ENCODE results near the gene TTBK2.

DNA sequence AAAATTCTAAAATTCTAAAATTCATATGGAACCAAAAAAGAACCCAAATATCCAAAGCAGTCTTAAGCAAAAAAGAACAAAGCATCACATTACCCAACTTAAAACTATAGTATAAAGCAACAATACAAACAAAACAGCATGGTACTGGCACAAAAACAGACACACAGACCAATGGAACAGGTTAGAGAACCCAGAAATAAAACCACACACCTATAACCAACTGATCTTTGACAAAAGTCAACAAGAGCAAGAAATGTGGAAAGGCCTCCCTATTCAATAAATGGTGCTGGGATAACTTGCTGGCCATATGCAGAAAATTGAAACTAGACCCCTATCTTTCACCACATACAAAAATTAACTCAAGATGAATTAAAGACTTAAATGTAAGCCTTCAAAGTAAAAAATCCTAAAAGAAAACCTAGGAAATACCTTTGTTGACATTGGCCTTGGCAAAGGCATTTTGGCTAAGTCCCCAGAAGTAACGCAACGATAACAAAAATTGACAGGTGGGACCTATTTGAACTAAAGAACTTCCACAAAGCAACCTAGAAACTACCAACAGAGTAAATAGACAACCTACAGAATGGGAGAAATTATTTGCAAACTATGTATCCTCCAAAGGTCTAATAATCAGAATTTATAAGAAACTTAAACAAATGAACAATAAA, 56.9 kb downstream of the TTBK2 start:
- TF ChIP-seq CREB1 (CRISPR knock-in tag; IDR thresholded peaks at IDR 0.05) (no peak), SMAD3 (CRISPR knock-in tag; IDR thresholded peaks at IDR 0.05; ENCODE audit: borderline replicate concordance) (no peak), CBFB (CRISPR knock-in tag; IDR thresholded peaks at IDR 0.05; ENCODE audit: low read depth) (no peak), ZNF263 (CRISPR knock-in tag; IDR thresholded peaks at IDR 0.05; ENCODE audit: low read depth) (no peak), SP1 (CRISPR knock-in tag; conservative IDR thresholded peaks at IDR 0.05) (no peak)
- TF ChIP-seq, protein P1, sequence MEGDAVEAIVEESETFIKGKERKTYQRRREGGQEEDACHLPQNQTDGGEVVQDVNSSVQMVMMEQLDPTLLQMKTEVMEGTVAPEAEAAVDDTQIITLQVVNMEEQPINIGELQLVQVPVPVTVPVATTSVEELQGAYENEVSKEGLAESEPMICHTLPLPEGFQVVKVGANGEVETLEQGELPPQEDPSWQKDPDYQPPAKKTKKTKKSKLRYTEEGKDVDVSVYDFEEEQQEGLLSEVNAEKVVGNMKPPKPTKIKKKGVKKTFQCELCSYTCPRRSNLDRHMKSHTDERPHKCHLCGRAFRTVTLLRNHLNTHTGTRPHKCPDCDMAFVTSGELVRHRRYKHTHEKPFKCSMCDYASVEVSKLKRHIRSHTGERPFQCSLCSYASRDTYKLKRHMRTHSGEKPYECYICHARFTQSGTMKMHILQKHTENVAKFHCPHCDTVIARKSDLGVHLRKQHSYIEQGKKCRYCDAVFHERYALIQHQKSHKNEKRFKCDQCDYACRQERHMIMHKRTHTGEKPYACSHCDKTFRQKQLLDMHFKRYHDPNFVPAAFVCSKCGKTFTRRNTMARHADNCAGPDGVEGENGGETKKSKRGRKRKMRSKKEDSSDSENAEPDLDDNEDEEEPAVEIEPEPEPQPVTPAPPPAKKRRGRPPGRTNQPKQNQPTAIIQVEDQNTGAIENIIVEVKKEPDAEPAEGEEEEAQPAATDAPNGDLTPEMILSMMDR (IDR thresholded peaks at IDR 0.05): no peak
- TF ChIP-seq, protein P2, sequence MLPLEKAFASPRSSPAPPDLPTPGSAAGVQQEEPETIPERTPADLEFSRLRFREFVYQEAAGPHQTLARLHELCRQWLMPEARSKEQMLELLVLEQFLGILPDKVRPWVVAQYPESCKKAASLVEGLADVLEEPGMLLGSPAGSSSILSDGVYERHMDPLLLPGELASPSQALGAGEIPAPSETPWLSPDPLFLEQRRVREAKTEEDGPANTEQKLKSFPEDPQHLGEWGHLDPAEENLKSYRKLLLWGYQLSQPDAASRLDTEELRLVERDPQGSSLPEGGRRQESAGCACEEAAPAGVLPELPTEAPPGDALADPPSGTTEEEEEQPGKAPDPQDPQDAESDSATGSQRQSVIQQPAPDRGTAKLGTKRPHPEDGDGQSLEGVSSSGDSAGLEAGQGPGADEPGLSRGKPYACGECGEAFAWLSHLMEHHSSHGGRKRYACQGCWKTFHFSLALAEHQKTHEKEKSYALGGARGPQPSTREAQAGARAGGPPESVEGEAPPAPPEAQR (CRISPR knock-in tag; IDR thresholded peaks at IDR 0.05): no peak
- TF ChIP-seq, protein P3, sequence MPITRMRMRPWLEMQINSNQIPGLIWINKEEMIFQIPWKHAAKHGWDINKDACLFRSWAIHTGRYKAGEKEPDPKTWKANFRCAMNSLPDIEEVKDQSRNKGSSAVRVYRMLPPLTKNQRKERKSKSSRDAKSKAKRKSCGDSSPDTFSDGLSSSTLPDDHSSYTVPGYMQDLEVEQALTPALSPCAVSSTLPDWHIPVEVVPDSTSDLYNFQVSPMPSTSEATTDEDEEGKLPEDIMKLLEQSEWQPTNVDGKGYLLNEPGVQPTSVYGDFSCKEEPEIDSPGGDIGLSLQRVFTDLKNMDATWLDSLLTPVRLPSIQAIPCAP (CRISPR knock-in tag; IDR thresholded peaks at IDR 0.05): no peak
- TF ChIP-seq, protein P4, sequence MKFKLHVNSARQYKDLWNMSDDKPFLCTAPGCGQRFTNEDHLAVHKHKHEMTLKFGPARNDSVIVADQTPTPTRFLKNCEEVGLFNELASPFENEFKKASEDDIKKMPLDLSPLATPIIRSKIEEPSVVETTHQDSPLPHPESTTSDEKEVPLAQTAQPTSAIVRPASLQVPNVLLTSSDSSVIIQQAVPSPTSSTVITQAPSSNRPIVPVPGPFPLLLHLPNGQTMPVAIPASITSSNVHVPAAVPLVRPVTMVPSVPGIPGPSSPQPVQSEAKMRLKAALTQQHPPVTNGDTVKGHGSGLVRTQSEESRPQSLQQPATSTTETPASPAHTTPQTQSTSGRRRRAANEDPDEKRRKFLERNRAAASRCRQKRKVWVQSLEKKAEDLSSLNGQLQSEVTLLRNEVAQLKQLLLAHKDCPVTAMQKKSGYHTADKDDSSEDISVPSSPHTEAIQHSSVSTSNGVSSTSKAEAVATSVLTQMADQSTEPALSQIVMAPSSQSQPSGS (CRISPR knock-in tag; IDR thresholded peaks at IDR 0.05; ENCODE audit: borderline replicate concordance, low read depth): no peak
- TF ChIP-seq, protein P5, sequence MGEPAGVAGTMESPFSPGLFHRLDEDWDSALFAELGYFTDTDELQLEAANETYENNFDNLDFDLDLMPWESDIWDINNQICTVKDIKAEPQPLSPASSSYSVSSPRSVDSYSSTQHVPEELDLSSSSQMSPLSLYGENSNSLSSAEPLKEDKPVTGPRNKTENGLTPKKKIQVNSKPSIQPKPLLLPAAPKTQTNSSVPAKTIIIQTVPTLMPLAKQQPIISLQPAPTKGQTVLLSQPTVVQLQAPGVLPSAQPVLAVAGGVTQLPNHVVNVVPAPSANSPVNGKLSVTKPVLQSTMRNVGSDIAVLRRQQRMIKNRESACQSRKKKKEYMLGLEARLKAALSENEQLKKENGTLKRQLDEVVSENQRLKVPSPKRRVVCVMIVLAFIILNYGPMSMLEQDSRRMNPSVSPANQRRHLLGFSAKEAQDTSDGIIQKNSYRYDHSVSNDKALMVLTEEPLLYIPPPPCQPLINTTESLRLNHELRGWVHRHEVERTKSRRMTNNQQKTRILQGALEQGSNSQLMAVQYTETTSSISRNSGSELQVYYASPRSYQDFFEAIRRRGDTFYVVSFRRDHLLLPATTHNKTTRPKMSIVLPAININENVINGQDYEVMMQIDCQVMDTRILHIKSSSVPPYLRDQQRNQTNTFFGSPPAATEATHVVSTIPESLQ (CRISPR knock-in tag; IDR thresholded peaks at IDR 0.05): no peak
- TF ChIP-seq, protein P6, sequence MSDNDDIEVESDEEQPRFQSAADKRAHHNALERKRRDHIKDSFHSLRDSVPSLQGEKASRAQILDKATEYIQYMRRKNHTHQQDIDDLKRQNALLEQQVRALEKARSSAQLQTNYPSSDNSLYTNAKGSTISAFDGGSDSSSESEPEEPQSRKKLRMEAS (CRISPR knock-in tag; IDR thresholded peaks at IDR 0.05): no peak

Measured in WTC11 (cell line).